ENCODE results near the gene LYRM1. TPM values are rescaled to one million over a fixed set of nuclear protein-coding genes. Genes with fewer than 3 reads are reported as not detected.
"Not testable (repeated sequence)": the region's sequence is repeated elsewhere in the genome, so short reads cannot be mapped to it uniquely, and the experiment has no call there.

The LYRM1 gene, protein sequence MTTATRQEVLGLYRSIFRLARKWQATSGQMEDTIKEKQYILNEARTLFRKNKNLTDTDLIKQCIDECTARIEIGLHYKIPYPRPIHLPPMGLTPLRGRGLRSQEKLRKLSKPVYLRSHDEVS
- 10 to 100 TPM; 21.0 to 39.7 TPM for total RNA-seq

DNA sequence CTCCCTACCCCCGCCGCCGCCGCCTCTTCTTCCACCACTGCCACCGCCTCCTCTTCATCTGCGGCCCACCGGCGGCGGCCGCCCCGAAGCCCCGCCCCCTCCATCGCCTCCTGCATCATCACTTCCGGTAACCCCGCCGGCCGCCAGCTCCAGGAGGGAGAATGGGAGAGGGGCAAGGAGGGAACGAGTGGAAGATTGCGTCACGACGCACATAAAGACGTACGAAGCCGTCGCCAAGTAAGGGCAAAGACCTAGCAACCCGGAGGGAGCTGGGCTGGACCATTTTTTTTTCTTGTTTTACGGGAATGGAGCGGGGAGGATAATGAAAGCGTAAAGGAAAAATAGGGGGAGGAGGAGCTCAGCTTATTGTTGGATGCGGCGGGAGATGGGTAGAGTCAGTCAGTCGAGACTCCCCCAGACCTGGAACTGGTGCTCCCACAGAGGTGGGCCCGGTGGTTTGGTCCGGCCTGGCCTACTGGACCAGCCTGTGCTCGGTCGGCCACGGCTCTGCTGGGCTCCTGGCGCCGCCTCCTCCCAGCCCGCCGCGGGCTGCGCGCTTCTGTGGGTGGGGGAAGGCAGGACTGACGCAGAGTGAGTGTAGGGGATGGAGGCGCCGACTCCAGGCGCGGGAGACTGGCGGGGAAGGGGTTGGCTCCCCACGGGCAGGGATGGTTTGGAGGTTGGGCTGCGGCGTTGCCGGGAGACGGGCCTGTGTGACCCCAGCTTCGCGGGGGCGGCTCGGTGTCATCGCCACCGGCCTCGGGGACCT, at the start of gene LYRM1, which contains the start of gene DCUN1D3:
Gene LYRM1 (plus strand): TSS at position 473 of the 769 bp plus-strand sequence. CDS start 14,785 bp downstream, outside the sequence.
Gene DCUN1D3 (minus strand): TSS at position 60 of the 769 bp plus-strand sequence. CDS start 37,820 bp downstream, outside the sequence.
- H3K4me3 Mint-ChIP-seq, result peak within 1 kb of the TSS; percentile 88
- peak within 1 kb of the TSS; percentile 98 for H3K27ac Mint-ChIP-seq
- peaks cover 65% of the 10 kb centered on the region for H3K36me3 Mint-ChIP-seq (ENCODE audit: low read depth)
- H3K27me3 Mint-ChIP-seq, result no peaks in the 10 kb centered on the region
- H3K4me1 Mint-ChIP-seq, result peaks cover 62% of the 10 kb centered on the region
- no peaks in the 10 kb centered on the region for H3K9me3 Mint-ChIP-seq
- ATAC-seq (replicated peaks), result peak; percentile 88

- H3K4me1 Mint-ChIP-seq, result no peaks in the 10 kb centered on the region
- no peaks in the 10 kb centered on the region for H3K27me3 Mint-ChIP-seq
- no peaks in the 10 kb centered on the region for H3K9me3 Mint-ChIP-seq
- no peak overlapping the region for H3K27ac Mint-ChIP-seq
- no peak overlapping the region for H3K4me3 Mint-ChIP-seq
- peaks cover 11% of the 10 kb centered on the region for H3K36me3 Mint-ChIP-seq (ENCODE audit: low read depth)
- no peak for ATAC-seq (replicated peaks)
These were observed 49.6 kb upstream of the LYRM1 start for GRCh38 chr16:20850981-20851380.

DNA sequence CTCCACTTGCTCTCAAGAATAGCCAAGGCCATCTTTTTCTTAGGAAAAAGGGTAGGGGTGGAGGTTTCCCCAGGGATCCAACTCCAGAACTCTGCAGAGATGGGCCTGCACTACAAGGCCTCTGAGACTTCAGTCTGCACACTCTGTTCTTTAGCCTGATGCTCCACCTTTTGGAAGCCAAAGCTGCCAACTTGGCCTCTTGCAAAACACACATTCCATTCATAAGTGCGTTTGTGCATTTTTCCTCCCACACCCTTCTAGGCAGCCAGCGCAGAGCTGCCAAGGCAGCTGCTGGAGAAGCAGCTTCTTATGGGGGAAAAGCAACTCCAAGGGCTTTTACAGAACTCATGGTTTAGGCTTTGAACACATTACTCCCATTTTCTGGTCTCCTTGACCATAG, 49.0 kb upstream of the LYRM1 start:
- Mint-ChIP-seq H3K4me1 (no peaks in the 10 kb centered on the region), H3K36me3 (ENCODE audit: low read depth) (peaks cover 11% of the 10 kb centered on the region), H3K9me3 (no peaks in the 10 kb centered on the region)

GRCh38 chr16:20853143-20853542, 47.4 kb upstream of the LYRM1 start:
- no peak for ATAC-seq (replicated peaks)
- no peak overlapping the region for H3K4me3 Mint-ChIP-seq
- no peak overlapping the region for H3K27ac Mint-ChIP-seq
- no peaks in the 10 kb centered on the region for H3K9me3 Mint-ChIP-seq
- H3K27me3 Mint-ChIP-seq, result no peaks in the 10 kb centered on the region
- no peaks in the 10 kb centered on the region for H3K4me1 Mint-ChIP-seq
- H3K36me3 Mint-ChIP-seq (ENCODE audit: low read depth), result peaks cover 18% of the 10 kb centered on the region

More for the DNA sequence above, 49.0 kb upstream of the LYRM1 start:
- no peak for ATAC-seq (replicated peaks)
- no peak overlapping the region for H3K27ac Mint-ChIP-seq
- H3K4me3 Mint-ChIP-seq, result no peak overlapping the region
- H3K27me3 Mint-ChIP-seq, result no peaks in the 10 kb centered on the region

GRCh38 chr16:20853981-20854620, 46.5 kb upstream of the LYRM1 start:
- no peaks in the 10 kb centered on the region for H3K9me3 Mint-ChIP-seq
- ATAC-seq (replicated peaks), result no peak
- H3K36me3 Mint-ChIP-seq (ENCODE audit: low read depth), result peaks cover 22% of the 10 kb centered on the region
- no peak overlapping the region for H3K27ac Mint-ChIP-seq
- no peaks in the 10 kb centered on the region for H3K27me3 Mint-ChIP-seq
- H3K4me1 Mint-ChIP-seq, result no peaks in the 10 kb centered on the region
- no peak overlapping the region for H3K4me3 Mint-ChIP-seq

- ATAC-seq (replicated peaks), result no peak
- Mint-ChIP-seq H3K4me3 (no peak overlapping the region), H3K36me3 (ENCODE audit: low read depth) (peaks cover 30% of the 10 kb centered on the region), H3K27me3 (no peaks in the 10 kb centered on the region), H3K4me1 (no peaks in the 10 kb centered on the region), H3K27ac (no peak overlapping the region), H3K9me3 (no peaks in the 10 kb centered on the region)
These were observed 45.6 kb upstream of the LYRM1 start for GRCh38 chr16:20854963-20855362.

DNA sequence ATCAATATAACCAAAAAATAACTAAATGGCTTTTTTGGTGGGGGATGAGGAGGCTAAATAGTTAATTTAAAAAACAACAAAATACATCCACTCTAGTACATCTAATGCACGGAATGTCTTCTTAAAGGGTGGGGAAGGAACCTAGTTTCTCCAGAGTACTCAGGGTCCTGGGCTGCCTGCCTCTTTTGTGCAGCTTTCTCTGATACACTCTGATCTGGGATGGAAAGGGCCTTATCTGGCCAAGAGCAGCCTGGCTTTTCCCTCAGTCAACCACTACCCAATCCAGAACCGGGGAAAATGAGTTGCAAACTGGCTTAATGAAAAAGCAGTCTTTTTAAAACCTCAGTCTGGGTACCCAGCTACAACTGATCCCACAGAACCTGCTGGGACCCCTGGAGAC, 43.3 kb upstream of the LYRM1 start:
- H3K36me3 Mint-ChIP-seq (ENCODE audit: low read depth), result peaks cover 54% of the 10 kb centered on the region
- ATAC-seq (replicated peaks), result no peak
- H3K9me3 Mint-ChIP-seq, result no peaks in the 10 kb centered on the region
- no peaks in the 10 kb centered on the region for H3K4me1 Mint-ChIP-seq
- no peak overlapping the region for H3K27ac Mint-ChIP-seq
- no peak overlapping the region for H3K4me3 Mint-ChIP-seq
- no peaks in the 10 kb centered on the region for H3K27me3 Mint-ChIP-seq

DNA sequence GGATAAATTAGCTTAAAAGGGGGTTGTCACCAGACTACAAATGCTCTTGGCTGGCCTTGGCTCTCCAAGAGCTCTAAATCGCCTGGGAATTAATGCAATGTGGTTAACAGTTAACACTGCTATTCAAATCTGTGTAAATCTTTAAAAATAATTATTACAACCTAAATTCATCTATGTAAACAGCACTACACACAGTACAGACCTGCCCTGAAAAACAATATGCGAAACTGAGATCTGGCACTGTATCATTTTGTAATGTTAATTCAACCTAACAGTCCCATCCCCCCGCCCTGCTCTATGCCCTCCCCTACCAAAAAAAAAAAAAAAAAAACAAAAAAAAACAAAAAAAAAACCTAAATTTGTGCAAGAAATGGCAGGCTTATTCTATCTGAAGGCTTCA, 41.3 kb upstream of the LYRM1 start:
- H3K4me3 Mint-ChIP-seq, result no peak overlapping the region
- no peaks in the 10 kb centered on the region for H3K9me3 Mint-ChIP-seq
- H3K36me3 Mint-ChIP-seq (ENCODE audit: low read depth), result peaks cover 62% of the 10 kb centered on the region
- no peaks in the 10 kb centered on the region for H3K27me3 Mint-ChIP-seq
- H3K4me1 Mint-ChIP-seq, result peaks cover 5% of the 10 kb centered on the region
- no peak for ATAC-seq (replicated peaks)
- H3K27ac Mint-ChIP-seq, result no peak overlapping the region

DNA sequence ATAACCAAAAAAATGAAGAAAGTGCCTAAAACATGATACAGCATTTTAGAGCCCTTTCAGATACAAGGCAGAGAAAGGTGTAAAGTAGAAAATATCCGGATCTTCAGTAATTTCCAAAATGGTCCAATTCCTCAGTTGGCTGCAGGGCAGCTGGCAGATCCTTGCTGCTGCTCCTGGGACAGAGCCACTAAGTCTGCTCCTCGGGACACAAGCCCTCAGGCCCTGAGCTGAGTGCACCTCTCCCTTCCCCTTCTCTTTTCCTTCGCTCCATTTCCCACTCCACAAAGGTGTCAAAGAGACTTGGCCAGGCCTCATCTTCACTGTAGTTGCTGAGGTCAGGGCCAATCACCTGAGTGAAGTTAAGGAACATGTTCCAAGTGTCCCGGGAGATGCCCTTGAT, 40.9 kb upstream of the LYRM1 start:
- Mint-ChIP-seq H3K36me3 (ENCODE audit: low read depth) (peaks cover 67% of the 10 kb centered on the region), H3K4me3 (no peak overlapping the region), H3K9me3 (no peaks in the 10 kb centered on the region), H3K4me1 (peaks cover 9% of the 10 kb centered on the region), H3K27ac (no peak overlapping the region), H3K27me3 (no peaks in the 10 kb centered on the region)
- ATAC-seq (replicated peaks), result no peak

- H3K9me3 Mint-ChIP-seq, result no peaks in the 10 kb centered on the region
These were observed 40.2 kb upstream of the LYRM1 start for GRCh38 chr16:20860361-20860760.

GRCh38 chr16:20860995-20861394, 39.6 kb upstream of the LYRM1 start:
- not testable (repeated sequence) for H3K9me3 Mint-ChIP-seq; H3K27ac Mint-ChIP-seq; H3K4me3 Mint-ChIP-seq; H3K27me3 Mint-ChIP-seq; ATAC-seq (replicated peaks)
- peaks cover 19% of the 10 kb centered on the region for H3K4me1 Mint-ChIP-seq
- peaks cover 62% of the 10 kb centered on the region for H3K36me3 Mint-ChIP-seq (ENCODE audit: low read depth)

More at GRCh38 chr16:20860361-20860760, 40.2 kb upstream of the LYRM1 start:
- Mint-ChIP-seq H3K27me3 (no peaks in the 10 kb centered on the region), H3K27ac (no peak overlapping the region), H3K4me1 (peaks cover 12% of the 10 kb centered on the region), H3K4me3 (no peak overlapping the region), H3K36me3 (ENCODE audit: low read depth) (peaks cover 63% of the 10 kb centered on the region)
- ATAC-seq (replicated peaks), result no peak

- H3K4me3 Mint-ChIP-seq, result no peak overlapping the region
- peaks cover 56% of the 10 kb centered on the region for H3K36me3 Mint-ChIP-seq (ENCODE audit: low read depth)
- H3K27me3 Mint-ChIP-seq, result no peaks in the 10 kb centered on the region
- no peaks in the 10 kb centered on the region for H3K9me3 Mint-ChIP-seq
- no peak overlapping the region for H3K27ac Mint-ChIP-seq
- peaks cover 32% of the 10 kb centered on the region for H3K4me1 Mint-ChIP-seq
- no peak for ATAC-seq (replicated peaks)
These were observed 38.2 kb upstream of the LYRM1 start for GRCh38 chr16:20862162-20862960.

DNA sequence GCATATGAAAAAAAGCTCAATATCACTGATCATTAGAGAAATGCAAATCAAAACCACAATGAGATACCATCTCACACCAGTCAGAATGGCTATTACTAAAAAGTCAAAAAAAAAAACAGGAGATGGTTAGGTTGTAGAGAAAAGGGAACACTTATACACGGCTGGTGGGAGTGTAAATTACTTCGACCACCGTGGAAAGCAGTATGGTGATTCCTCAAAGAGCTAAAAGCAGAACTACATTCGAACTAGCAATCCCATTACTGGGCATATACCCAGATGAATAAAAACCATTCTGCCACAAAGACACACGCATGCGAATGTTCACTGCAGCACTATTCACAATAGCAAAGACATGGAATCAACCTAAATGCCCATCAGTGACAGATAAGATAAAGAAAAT, 36.2 kb upstream of the LYRM1 start:
- peaks cover 48% of the 10 kb centered on the region for H3K36me3 Mint-ChIP-seq (ENCODE audit: low read depth)
- ATAC-seq (replicated peaks); H3K9me3 Mint-ChIP-seq; H3K27me3 Mint-ChIP-seq: not testable (repeated sequence)
- H3K27ac Mint-ChIP-seq, result peak overlapping the region; percentile 70
- H3K4me3 Mint-ChIP-seq, result peak overlapping the region; percentile 53
- peaks cover 41% of the 10 kb centered on the region for H3K4me1 Mint-ChIP-seq

DNA sequence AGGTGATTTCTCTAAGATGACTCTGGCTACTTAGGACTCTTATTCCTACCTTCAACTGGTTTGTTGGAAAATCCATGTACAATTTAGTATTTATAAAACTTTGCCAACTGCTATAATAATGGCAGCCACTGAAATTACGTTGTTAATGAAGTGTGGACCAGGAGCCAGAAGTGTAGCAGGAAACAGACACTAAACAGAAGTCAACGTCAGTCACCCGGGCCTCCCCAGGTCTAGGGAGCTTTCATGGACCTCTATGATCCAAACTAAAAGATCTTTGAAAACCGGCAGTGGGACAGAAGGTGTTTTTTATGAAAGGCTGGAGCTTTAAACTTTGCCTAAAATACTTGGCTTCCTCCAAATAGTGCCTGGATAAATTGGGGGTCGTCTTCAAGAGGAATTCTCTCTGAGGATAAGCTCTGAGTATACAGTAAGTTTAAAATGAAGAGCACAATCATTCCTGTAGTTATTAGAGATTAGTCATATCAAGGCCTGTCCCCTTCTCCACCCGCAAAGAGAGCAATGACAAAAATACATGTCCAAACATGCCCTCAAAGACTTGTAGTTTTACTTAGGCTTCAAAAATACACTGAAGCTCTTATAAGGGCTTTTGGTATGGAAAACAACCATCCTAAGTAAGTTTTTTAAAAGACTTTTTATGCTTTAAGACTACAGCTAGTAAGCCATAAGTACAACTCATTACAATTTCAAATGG, 35.0 kb upstream of the LYRM1 start:
- peaks cover 41% of the 10 kb centered on the region for H3K4me1 Mint-ChIP-seq
- no peaks in the 10 kb centered on the region for H3K27me3 Mint-ChIP-seq
- H3K4me3 Mint-ChIP-seq, result peak overlapping the region; percentile 67
- H3K36me3 Mint-ChIP-seq (ENCODE audit: low read depth), result peaks cover 36% of the 10 kb centered on the region
- no peaks in the 10 kb centered on the region for H3K9me3 Mint-ChIP-seq
- peak overlapping the region; percentile 95 for H3K27ac Mint-ChIP-seq
- ATAC-seq (replicated peaks), result peak; percentile 94
